HEK293 (cell line): Measurements from ENCODE around the gene TRIM27.

Experiments
- CTCF ChIP-seq: fragments of 450-650 bp; formaldehyde crosslinking; IDR thresholded peaks from 2 replicates; pipeline ENCODE4 v1.5.1; 2016; ENCODE audit warnings: missing biosample characterization, missing genetic modification characterization
- KLF1 ChIP-seq: fragments of 450-650 bp; formaldehyde crosslinking; IDR thresholded peaks from 2 replicates; pipeline ENCODE4 v1.5.1; 2016; ENCODE audit warnings: missing biosample characterization, missing genetic modification characterization
- ZBTB17 ChIP-seq: fragments of 450-650 bp; formaldehyde crosslinking; IDR thresholded peaks from 2 replicates; pipeline ENCODE4 v1.5.1; 2016; ENCODE audit warnings: missing biosample characterization, missing genetic modification characterization
- ZBTB26 ChIP-seq: fragments of 450-650 bp; formaldehyde crosslinking; optimal IDR thresholded peaks from 2 replicates; pipeline ENCODE3; 2016; ENCODE audit warnings: missing biosample characterization, mild to moderate bottlenecking, missing genetic modification characterization
- ZNF239 ChIP-seq: fragments of 450-650 bp; formaldehyde crosslinking; IDR thresholded peaks from 2 replicates; pipeline ENCODE4 v1.5.1; 2016; ENCODE audit warnings: missing biosample characterization, missing genetic modification characterization
- ZNF621 ChIP-seq: fragments of 450-650 bp; formaldehyde crosslinking; IDR thresholded peaks from 2 replicates; pipeline ENCODE4 v1.5.1; 2017; ENCODE audit warnings: missing biosample characterization, missing genetic modification characterization
- TF ChIP-seq, protein P1 (sequence below): fragments of 450-650 bp; IDR thresholded peaks from 2 replicates; pipeline ENCODE4 v1.5.1; 2018; ENCODE audit warnings: missing biosample characterization, missing genetic modification characterization
- TF ChIP-seq, protein P2 (sequence below): fragments of 450-650 bp; formaldehyde crosslinking; IDR thresholded peaks from 2 replicates; pipeline ENCODE4 v1.5.1; 2016; ENCODE audit warnings: missing biosample characterization, missing genetic modification characterization
- TF ChIP-seq, protein P3 (sequence below): fragments of 450-650 bp; formaldehyde crosslinking; IDR thresholded peaks from 2 replicates; pipeline ENCODE4 v1.5.1; 2016; ENCODE audit warnings: missing biosample characterization, missing genetic modification characterization

DNA sequence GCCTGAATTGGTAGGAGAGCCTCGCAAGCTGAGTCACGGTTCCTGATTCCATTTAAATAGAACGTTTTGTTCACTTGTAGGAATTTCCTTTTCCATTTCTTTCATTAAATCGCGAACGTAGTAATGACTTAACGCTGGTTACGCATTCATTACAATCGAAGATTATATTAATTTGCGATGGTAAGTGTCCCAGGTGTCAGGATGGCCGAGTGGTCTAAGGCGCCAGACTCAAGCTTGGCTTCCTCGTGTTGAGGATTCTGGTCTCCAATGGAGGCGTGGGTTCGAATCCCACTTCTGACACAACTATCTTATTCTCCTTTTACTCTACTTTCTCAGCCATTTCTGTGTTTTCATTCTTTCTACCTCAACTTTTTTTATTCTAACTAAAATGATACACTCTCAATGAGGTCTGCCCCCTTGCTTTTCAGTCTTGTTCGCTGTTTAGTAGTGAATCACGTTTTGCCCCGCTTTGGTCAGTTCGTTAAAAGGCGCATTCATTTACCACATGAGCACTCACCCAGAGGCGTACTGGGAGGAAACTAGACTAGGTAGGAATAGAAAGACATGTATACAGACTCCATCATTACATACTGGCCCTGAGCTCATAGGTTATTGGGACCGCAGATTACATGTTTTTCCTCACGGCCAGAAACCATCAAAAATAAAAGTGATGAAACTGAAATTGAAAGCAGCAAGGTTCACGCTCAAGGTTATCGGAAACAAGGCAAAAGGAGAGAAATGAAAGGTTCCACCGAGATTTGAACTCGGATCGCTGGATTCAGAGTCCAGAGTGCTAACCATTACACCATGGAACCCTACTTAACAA, 17.3 kb upstream of the TRIM27 start:
- TF ChIP-seq ZBTB26 (peak; percentile 53), CTCF (tag by site-specific recombination) (no peak), ZNF239 (tag by site-specific recombination) (no peak), KLF1 (tag by site-specific recombination) (peak; percentile 33; the same call in 1 of the 2 replicates), ZBTB17 (peak; percentile 92), ZNF621 (tag by site-specific recombination) (no peak)
- TF ChIP-seq, protein P1, sequence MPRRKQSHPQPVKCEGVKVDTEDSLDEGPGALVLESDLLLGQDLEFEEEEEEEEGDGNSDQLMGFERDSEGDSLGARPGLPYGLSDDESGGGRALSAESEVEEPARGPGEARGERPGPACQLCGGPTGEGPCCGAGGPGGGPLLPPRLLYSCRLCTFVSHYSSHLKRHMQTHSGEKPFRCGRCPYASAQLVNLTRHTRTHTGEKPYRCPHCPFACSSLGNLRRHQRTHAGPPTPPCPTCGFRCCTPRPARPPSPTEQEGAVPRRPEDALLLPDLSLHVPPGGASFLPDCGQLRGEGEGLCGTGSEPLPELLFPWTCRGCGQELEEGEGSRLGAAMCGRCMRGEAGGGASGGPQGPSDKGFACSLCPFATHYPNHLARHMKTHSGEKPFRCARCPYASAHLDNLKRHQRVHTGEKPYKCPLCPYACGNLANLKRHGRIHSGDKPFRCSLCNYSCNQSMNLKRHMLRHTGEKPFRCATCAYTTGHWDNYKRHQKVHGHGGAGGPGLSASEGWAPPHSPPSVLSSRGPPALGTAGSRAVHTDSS (tag by site-specific recombination) = peak; percentile 18; the same call in 1 of the 2 replicates
- TF ChIP-seq, protein P2, sequence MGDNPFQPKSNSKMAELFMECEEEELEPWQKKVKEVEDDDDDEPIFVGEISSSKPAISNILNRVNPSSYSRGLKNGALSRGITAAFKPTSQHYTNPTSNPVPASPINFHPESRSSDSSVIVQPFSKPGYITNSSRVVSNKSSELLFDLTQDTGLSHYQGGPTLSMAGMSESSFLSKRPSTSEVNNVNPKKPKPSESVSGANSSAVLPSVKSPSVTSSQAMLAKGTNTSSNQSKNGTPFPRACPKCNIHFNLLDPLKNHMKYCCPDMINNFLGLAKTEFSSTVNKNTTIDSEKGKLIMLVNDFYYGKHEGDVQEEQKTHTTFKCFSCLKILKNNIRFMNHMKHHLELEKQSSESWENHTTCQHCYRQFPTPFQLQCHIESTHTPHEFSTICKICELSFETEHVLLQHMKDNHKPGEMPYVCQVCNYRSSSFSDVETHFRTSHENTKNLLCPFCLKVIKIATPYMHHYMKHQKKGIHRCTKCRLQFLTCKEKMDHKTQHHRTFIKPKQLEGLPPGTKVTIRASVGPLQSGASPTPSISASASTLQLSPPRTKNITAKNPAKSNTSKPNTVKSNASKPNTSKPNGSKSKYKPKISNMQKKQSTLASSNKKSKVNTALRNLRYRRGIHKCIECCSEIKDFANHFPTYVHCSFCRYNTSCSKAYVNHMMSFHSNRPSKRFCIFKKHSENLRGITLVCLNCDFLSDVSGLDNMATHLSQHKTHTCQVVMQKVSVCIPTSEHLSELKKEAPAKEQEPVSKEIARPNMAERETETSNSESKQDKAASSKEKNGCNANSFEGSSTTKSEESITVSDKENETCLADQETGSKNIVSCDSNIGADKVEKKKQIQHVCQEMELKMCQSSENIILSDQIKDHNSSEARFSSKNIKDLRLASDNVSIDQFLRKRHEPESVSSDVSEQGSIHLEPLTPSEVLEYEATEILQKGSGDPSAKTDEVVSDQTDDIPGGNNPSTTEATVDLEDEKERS = peak; percentile 48; the same call in 1 of the 2 replicates
- TF ChIP-seq, protein P3, sequence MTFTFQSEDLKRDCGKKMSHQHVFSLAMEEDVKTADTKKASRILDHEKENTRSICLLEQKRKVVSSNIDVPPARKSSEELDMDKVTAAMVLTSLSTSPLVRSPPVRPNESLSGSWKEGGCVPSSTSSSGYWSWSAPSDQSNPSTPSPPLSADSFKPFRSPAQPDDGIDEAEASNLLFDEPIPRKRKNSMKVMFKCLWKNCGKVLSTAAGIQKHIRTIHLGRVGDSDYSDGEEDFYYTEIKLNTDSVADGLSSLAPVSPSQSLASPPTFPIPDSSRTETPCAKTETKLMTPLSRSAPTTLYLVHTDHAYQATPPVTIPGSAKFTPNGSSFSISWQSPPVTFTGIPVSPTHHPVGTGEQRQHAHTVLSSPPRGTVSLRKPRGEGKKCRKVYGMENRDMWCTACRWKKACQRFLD = no peak
